ENCODE results near the gene CPNE8.

DNA sequence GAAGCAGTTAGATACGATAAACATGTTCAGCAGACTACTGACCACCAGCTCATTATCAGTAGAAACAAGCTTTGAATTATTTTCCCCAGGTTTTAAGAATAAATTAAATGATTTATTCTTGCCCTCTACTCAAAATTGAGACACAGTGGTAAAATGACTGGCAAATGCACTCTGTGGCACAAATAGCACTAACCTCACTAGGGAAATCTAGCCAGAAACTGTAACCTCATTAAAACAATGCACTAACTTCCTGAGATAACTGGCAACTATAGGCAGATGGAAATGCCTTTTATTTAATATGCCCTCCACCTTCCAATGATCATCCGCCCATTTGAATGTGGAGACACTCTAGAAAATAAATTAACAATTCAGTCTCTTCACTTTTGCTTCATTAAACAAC lies 33.2 kb downstream of the CPNE8 start:
- TF ChIP-seq, protein P1, sequence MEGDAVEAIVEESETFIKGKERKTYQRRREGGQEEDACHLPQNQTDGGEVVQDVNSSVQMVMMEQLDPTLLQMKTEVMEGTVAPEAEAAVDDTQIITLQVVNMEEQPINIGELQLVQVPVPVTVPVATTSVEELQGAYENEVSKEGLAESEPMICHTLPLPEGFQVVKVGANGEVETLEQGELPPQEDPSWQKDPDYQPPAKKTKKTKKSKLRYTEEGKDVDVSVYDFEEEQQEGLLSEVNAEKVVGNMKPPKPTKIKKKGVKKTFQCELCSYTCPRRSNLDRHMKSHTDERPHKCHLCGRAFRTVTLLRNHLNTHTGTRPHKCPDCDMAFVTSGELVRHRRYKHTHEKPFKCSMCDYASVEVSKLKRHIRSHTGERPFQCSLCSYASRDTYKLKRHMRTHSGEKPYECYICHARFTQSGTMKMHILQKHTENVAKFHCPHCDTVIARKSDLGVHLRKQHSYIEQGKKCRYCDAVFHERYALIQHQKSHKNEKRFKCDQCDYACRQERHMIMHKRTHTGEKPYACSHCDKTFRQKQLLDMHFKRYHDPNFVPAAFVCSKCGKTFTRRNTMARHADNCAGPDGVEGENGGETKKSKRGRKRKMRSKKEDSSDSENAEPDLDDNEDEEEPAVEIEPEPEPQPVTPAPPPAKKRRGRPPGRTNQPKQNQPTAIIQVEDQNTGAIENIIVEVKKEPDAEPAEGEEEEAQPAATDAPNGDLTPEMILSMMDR (conservative IDR thresholded peaks at IDR 0.05 in 1 of 2, IDR thresholded peaks at IDR 0.05 in 1 of 2; ENCODE audit: extremely low read depth in 1 of 2, insufficient read depth in 1 of 2, low read depth in 1 of 2, low read length in 2 of 2) = no peak
- no peak for TF ChIP-seq EZH2 (IDR thresholded peaks at IDR 0.05; ENCODE audit: borderline replicate concordance, low read length)
